ENCODE results near the gene CLN5. TPM values are rescaled to one million over a fixed set of nuclear protein-coding genes. Genes with fewer than 3 reads are reported as not detected.
A peak's percentile ranks its signal among the peaks of the same experiment; 100 is the strongest.

Gene CLN5
- total RNA-seq, 1 experiment from 2014 or later = 7.7 TPM

DNA sequence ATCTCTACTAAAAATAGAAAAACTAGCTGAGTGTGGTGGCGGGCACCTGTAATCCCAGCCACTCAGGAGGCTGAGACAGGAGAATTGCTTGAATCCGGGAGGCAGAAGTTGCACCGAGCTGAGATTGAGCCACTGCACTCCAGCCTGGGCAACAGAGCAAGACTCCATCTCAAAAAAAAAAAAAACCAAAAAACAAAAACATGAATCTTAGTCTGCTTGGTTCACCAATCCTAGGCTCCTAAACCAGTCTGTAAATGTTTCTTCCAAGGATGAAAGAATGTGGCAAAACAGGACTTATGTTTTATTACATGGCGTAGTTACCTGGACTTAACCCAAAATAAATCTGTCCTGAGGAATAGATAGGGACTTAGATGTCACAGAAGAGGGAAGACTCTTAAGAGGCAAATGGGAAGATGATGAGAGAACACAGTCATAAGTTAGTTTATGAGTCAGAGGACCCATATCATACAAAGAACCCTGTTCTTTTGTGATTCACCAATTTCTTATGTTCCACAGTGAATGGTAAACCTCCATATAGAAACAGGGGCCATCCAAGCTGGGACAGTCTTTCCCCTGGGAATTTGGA lies 41.9 kb downstream of the CLN5 start:
- H3K9me3 ChIP-seq (ENCODE audit: low read length) = no peaks in the 10 kb centered on the region
- no peaks in the 10 kb centered on the region for H3K9me2 ChIP-seq (replicated peaks; ENCODE audit: low read length)
- no peak overlapping the region for H2AFZ ChIP-seq (ENCODE audit: low read length)
- no peaks in the 10 kb centered on the region for H3K27me3 ChIP-seq (ENCODE audit: low read length)
- ATAC-seq (peak; percentile 72), DNase-seq (peak; percentile 82)
- H3F3A ChIP-seq (ENCODE audit: low read length, unreplicated experiment) = no peaks in the 10 kb centered on the region
- intact Hi-C loops (cut with micrococcal nuclease) = no loop called here
- H3K4me1 ChIP-seq (ENCODE audit: insufficient read depth, low read length) = peaks cover 29% of the 10 kb centered on the region
- peak overlapping the region; percentile 44; the same call in 1 of the 2 replicates for H3K9ac ChIP-seq (ENCODE audit: low read length)
- H3K4me2 ChIP-seq (ENCODE audit: low read length) = peak overlapping the region; percentile 59
- ChIA-PET POLR2A (ENCODE audit: unreplicated experiment) (no interaction called here), CTCF (no interaction called here)
- no peaks in the 10 kb centered on the region for H3K36me3 ChIP-seq (ENCODE audit: low read depth, low read length)
- no TSS peak for BruUV-seq (replicated peaks)
- H4K20me1 ChIP-seq (ENCODE audit: low read length) = no peaks in the 10 kb centered on the region
- no peaks in the 10 kb centered on the region for H3K79me2 ChIP-seq (ENCODE audit: low read length)
- no peak overlapping the region for H3K4me3 ChIP-seq (ENCODE audit: low read length)
- TF ChIP-seq, protein P1, sequence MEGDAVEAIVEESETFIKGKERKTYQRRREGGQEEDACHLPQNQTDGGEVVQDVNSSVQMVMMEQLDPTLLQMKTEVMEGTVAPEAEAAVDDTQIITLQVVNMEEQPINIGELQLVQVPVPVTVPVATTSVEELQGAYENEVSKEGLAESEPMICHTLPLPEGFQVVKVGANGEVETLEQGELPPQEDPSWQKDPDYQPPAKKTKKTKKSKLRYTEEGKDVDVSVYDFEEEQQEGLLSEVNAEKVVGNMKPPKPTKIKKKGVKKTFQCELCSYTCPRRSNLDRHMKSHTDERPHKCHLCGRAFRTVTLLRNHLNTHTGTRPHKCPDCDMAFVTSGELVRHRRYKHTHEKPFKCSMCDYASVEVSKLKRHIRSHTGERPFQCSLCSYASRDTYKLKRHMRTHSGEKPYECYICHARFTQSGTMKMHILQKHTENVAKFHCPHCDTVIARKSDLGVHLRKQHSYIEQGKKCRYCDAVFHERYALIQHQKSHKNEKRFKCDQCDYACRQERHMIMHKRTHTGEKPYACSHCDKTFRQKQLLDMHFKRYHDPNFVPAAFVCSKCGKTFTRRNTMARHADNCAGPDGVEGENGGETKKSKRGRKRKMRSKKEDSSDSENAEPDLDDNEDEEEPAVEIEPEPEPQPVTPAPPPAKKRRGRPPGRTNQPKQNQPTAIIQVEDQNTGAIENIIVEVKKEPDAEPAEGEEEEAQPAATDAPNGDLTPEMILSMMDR (conservative IDR thresholded peaks at IDR 0.05; ENCODE audit: low read depth, low read length) = no peak
- TF ChIP-seq EZH2 (IDR thresholded peaks at IDR 0.05; ENCODE audit: low read length, unreplicated experiment) (no peak), EZH2phosphoT487 (IDR thresholded peaks at IDR 0.05; ENCODE audit: borderline replicate concordance, low read length) (no peak)
- H3K27ac ChIP-seq (ENCODE audit: low read length) = peak overlapping the region; percentile 88

DNA sequence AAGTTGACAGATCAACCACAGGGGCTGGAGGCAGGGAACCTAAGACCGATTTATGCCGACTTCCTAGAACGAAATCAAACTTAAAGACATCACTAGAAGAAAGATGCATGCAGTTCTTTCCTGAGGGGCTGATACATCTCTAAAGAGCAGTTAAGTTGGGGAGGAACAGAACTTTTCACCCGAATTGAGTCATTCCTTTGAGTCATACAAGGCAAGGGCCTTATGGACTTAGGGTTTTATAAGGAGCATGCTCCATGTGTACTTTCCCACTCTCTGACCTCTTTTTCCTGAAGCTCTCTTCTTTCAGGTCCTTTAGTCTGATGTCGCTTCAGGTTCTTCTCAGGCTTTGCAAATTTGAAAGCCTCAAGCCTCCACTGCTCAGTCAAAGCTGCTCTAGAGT lies 43.0 kb downstream of the CLN5 start:
- no peaks in the 10 kb centered on the region for H3K36me3 ChIP-seq (ENCODE audit: low read depth, low read length)
- TF ChIP-seq, protein P1 (conservative IDR thresholded peaks at IDR 0.05; ENCODE audit: low read depth, low read length) = no peak
- TF ChIP-seq EZH2phosphoT487 (IDR thresholded peaks at IDR 0.05; ENCODE audit: borderline replicate concordance, low read length) (no peak), EZH2 (IDR thresholded peaks at IDR 0.05; ENCODE audit: low read length, unreplicated experiment) (no peak)
- intact Hi-C loops (cut with micrococcal nuclease) = no loop called here
- H3K9ac ChIP-seq (ENCODE audit: low read length) = peak overlapping the region; percentile 44; the same call in 1 of the 2 replicates
- peak overlapping the region; percentile 88 for H3K27ac ChIP-seq (ENCODE audit: low read length)
- ChIA-PET POLR2A (ENCODE audit: unreplicated experiment) (no interaction called here), CTCF (no interaction called here)
- no peaks in the 10 kb centered on the region for H3K9me3 ChIP-seq (ENCODE audit: low read length)
- H3K27me3 ChIP-seq (ENCODE audit: low read length) = no peaks in the 10 kb centered on the region
- H3K4me2 ChIP-seq (ENCODE audit: low read length) = peak overlapping the region; percentile 59
- H3F3A ChIP-seq (ENCODE audit: low read length, unreplicated experiment) = no peaks in the 10 kb centered on the region
- H3K79me2 ChIP-seq (ENCODE audit: low read length) = no peaks in the 10 kb centered on the region
- H4K20me1 ChIP-seq (ENCODE audit: low read length) = no peaks in the 10 kb centered on the region
- H3K9me2 ChIP-seq (replicated peaks; ENCODE audit: low read length) = no peaks in the 10 kb centered on the region
- ATAC-seq (peak; percentile 85), DNase-seq (peak; percentile 77)
- no peak overlapping the region for H3K4me3 ChIP-seq (ENCODE audit: low read length)
- H3K4me1 ChIP-seq (ENCODE audit: insufficient read depth, low read length) = peaks cover 19% of the 10 kb centered on the region
- no TSS peak for BruUV-seq (replicated peaks)
- H2AFZ ChIP-seq (ENCODE audit: low read length) = no peak overlapping the region; the same call in 1 of the 2 replicates

- BruUV-seq (replicated peaks) = no TSS peak
- no peak for DNase-seq
- Histone ChIP-seq H3K4me1 (ENCODE audit: insufficient read depth, low read length) (peaks cover 18% of the 10 kb centered on the region), H3K36me3 (ENCODE audit: low read depth, low read length) (no peaks in the 10 kb centered on the region), H3K9ac (ENCODE audit: low read length) (no peak overlapping the region), H3K27me3 (ENCODE audit: low read length) (no peaks in the 10 kb centered on the region), H3F3A (ENCODE audit: low read length, unreplicated experiment) (no peaks in the 10 kb centered on the region), H3K27ac (ENCODE audit: low read length) (no peak overlapping the region), H3K4me2 (ENCODE audit: low read length) (no peak overlapping the region), H2AFZ (ENCODE audit: low read length) (no peak overlapping the region), H3K9me3 (ENCODE audit: low read length) (no peaks in the 10 kb centered on the region), H3K4me3 (ENCODE audit: low read length) (no peak overlapping the region), H3K9me2 (replicated peaks; ENCODE audit: low read length) (no peaks in the 10 kb centered on the region), H4K20me1 (ENCODE audit: low read length) (no peaks in the 10 kb centered on the region), H3K79me2 (ENCODE audit: low read length) (no peaks in the 10 kb centered on the region)
- intact Hi-C loops (cut with micrococcal nuclease) = no loop called here
- ChIA-PET POLR2A (ENCODE audit: unreplicated experiment) (no interaction called here), CTCF (no interaction called here)
- no peak for ATAC-seq
- TF ChIP-seq EZH2 (IDR thresholded peaks at IDR 0.05; ENCODE audit: low read length, unreplicated experiment) = no peak
- no peak for TF ChIP-seq EZH2phosphoT487 (IDR thresholded peaks at IDR 0.05; ENCODE audit: borderline replicate concordance, low read length)
- TF ChIP-seq, protein P1 (conservative IDR thresholded peaks at IDR 0.05; ENCODE audit: low read depth, low read length) = no peak
These were observed 44.4 kb downstream of the CLN5 start for GRCh38 chr13:77036279-77036678.

All from PC-3 (cell line).